GM23338 (cell line): ENCODE results near the gene MTOR. TPM values are rescaled to one million over a fixed set of nuclear protein-coding genes. Genes with fewer than 3 reads are reported as not detected.
"Not testable (repeated sequence)": the region's sequence is repeated elsewhere in the genome, so short reads cannot be mapped to it uniquely, and the experiment has no call there.

Experiments
- ATAC-seq: fragments of 200-7000 bp; cut with Tn5 transposase; 3 replicates; pipeline ENCODE4 v1.9.1; 2020
- DNase-seq: peaks from one replicate; pipeline ENCODE4 v3.0.0-alpha.2; 2015; ENCODE audit warnings: low spot score
- H2AFZ ChIP-seq: fragments of 200-600 bp; sonication (generic); 2 replicates; pipeline ENCODE4 v1.8.0; 2016; ENCODE audit warnings: antibody characterized with exemption, mild to moderate bottlenecking, moderate library complexity
- H3F3A ChIP-seq: fragments of 200-600 bp; sonication (generic); replicated peaks from 2 replicates; pipeline ENCODE4 v1.8.0; 2017; ENCODE audit warnings: antibody characterized with exemption, mixed run types, low read depth
- H3K27ac ChIP-seq: fragments of 200-600 bp; sonication (generic); 2 replicates; pipeline ENCODE4 v1.6.1; 2016; ENCODE audit warnings: low read depth
- H3K27me3 ChIP-seq: fragments of 200-600 bp; sonication (generic); 2 replicates; pipeline ENCODE4 v1.8.0; 2016; ENCODE audit warnings: mild to moderate bottlenecking, mixed run types, moderate library complexity; ENCODE audit not compliant: insufficient read depth
- H3K36me3 ChIP-seq: fragments of 200-600 bp; sonication (generic); 2 replicates; pipeline ENCODE4 v1.8.0; 2016; ENCODE audit warnings: mild to moderate bottlenecking; ENCODE audit not compliant: insufficient read depth
- H3K4me1 ChIP-seq: fragments of 200-600 bp; sonication (generic); 2 replicates; pipeline ENCODE4 v1.8.0; 2016; ENCODE audit warnings: mild to moderate bottlenecking, moderate library complexity; ENCODE audit not compliant: insufficient read depth
- H3K4me2 ChIP-seq: fragments of 200-600 bp; sonication (generic); 2 replicates; pipeline ENCODE4 v1.7.1; 2017; ENCODE audit warnings: mixed run types
- H3K4me3 ChIP-seq: fragments of 200-600 bp; sonication (generic); 2 replicates; pipeline ENCODE4 v1.6.1; 2016; ENCODE audit warnings: mixed run types
- H3K79me2 ChIP-seq: fragments of 200-600 bp; sonication (generic); replicated peaks from 2 replicates; pipeline ENCODE4 v1.8.0; 2017; ENCODE audit warnings: mild to moderate bottlenecking; ENCODE audit not compliant: insufficient read depth
- H3K9me2 ChIP-seq: fragments of 200-600 bp; sonication (generic); 2 replicates; pipeline ENCODE4 v1.8.0; 2017; ENCODE audit not compliant: insufficient read depth
- H4K20me1 ChIP-seq: fragments of 200-600 bp; sonication (generic); replicated peaks from 2 replicates; pipeline ENCODE4 v1.8.0; 2017; ENCODE audit warnings: mild to moderate bottlenecking; ENCODE audit not compliant: insufficient read depth
- H3K27ac Mint-ChIP-seq: 2 replicates; pipeline ENCODE4 v1.8.0; 2020; ENCODE audit warnings: inconsistent platforms, mild to moderate bottlenecking, moderate library complexity, mixed read lengths
- H3K27me3 Mint-ChIP-seq: 3 replicates; pipeline ENCODE4 v1.8.0; 2022; ENCODE audit warnings: low read depth, mild to moderate bottlenecking, moderate library complexity, mixed read lengths, inconsistent platforms; ENCODE audit not compliant: insufficient read depth, poor library complexity
- H3K36me3 Mint-ChIP-seq: 3 replicates; pipeline ENCODE4 v1.8.0; 2021; ENCODE audit warnings: low read depth, mild to moderate bottlenecking, inconsistent platforms, moderate library complexity, mixed read lengths
- H3K4me1 Mint-ChIP-seq: 3 replicates; pipeline ENCODE4 v1.8.0; 2020; ENCODE audit warnings: mild to moderate bottlenecking, inconsistent platforms, mixed read lengths
- H3K4me3 Mint-ChIP-seq: 3 replicates; pipeline ENCODE4 v1.8.0; 2021; ENCODE audit warnings: moderate library complexity, mild to moderate bottlenecking, inconsistent platforms, mixed read lengths
- H3K9me3 Mint-ChIP-seq: 3 replicates; pipeline ENCODE4 v1.8.0; 2020; ENCODE audit warnings: moderate library complexity, mild to moderate bottlenecking, inconsistent platforms, mixed read lengths
- CREB1 ChIP-seq: fragments of 250-450 bp; sonication (Bioruptor Pico); IDR thresholded peaks from 2 replicates; pipeline ENCODE4 v1.5.0; 2020; ENCODE audit warnings: low read depth, mild to moderate bottlenecking, moderate library complexity
- CTCF ChIP-seq, 2 experiments: fragments of 200-600 bp in 1 of 2; sonication (generic) in 1 of 2; conservative IDR thresholded peaks; 2 replicates each; pipeline versions ENCODE4 v1.5.1 to v1.6.1; 2016 to 2017; ENCODE audit warnings: antibody characterized with exemption in 2 of 2, low read depth in 2 of 2, mild to moderate bottlenecking in 2 of 2, moderate library complexity in 1 of 2
- NANOG ChIP-seq: IDR thresholded peaks from 2 replicates; pipeline ENCODE4 v1.6.1; 2016; ENCODE audit warnings: antibody characterized with exemption, borderline replicate concordance
- ZNF114 ChIP-seq: fragments of 250-450 bp; sonication (Bioruptor Pico); IDR thresholded peaks from 2 replicates; pipeline ENCODE4 v1.5.0; 2020; ENCODE audit warnings: mild to moderate bottlenecking, moderate library complexity
- polyA plus RNA-seq: library from polyadenylated mRNA; unstranded; fragments of >200 nt; fragmentation: Nextera tagmentation; extraction: Ambion mirVana; gene quantifications from 2 replicates; pipeline ENCODE4 v1.2.1, GENCODE V29; 2016
- total RNA-seq: library from RNA; depleted of rRNA; stranded (reverse); fragments of >200 nt; shearing (Covaris generic); gene quantifications from 2 replicates; pipeline ENCODE4 v1.2.3, GENCODE V29; 2014
- TF ChIP-seq, protein P1 (sequence below): fragments of 250-450 bp; sonication (Bioruptor Pico); IDR thresholded peaks from 2 replicates; pipeline ENCODE4 v1.5.0; 2020; ENCODE audit warnings: mild to moderate bottlenecking, moderate library complexity

The MTOR gene
- total and polyA plus RNA-seq, 2 experiments from 2014 or later, result 22.8 to 98.0 TPM

DNA sequence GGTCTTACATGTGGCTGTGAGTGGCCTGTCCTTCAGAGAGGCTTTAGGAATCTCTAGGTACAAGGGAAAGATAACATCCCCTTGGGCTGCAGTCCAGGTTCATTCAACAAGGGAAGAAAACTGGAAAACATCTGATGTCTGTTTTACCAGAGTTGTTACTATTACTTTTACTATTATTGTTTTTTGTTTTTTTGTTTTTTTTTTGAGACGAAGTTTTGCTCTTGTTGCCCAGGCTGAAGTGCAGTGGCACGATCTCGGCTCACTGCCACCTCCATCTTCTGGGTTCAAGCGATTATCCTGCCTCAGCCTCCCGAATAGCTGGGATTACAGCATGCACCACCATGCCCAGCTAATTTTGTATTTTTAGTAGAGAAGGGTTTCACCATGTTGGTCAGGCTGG lies 35.4 kb upstream of the MTOR start:
- not testable (repeated sequence) for H3K27me3 ChIP-seq, H3K4me2 ChIP-seq, H3K79me2 ChIP-seq, H4K20me1 ChIP-seq, H3K27ac Mint-ChIP-seq, H3K9me3 Mint-ChIP-seq, H3K27ac ChIP-seq, H3K4me3 Mint-ChIP-seq, DNase-seq, H3F3A ChIP-seq, H2AFZ ChIP-seq, H3K36me3 ChIP-seq, H3K4me3 ChIP-seq, H3K9me2 ChIP-seq, ATAC-seq
- peaks cover 12% of the 10 kb centered on the region for H3K4me1 Mint-ChIP-seq
- H3K27me3 Mint-ChIP-seq, result peaks cover 12% of the 10 kb centered on the region
- peaks cover 14% of the 10 kb centered on the region for H3K36me3 Mint-ChIP-seq
- peaks cover 15% of the 10 kb centered on the region for H3K4me1 ChIP-seq

- H3K9me3 Mint-ChIP-seq, result no peaks in the 10 kb centered on the region
- H3K27me3 Mint-ChIP-seq, result peaks cover 8% of the 10 kb centered on the region
- peaks cover 23% of the 10 kb centered on the region for H3K36me3 Mint-ChIP-seq
- TF ChIP-seq CTCF (conservative IDR thresholded peaks at IDR 0.05; ENCODE audit: low read depth in 2 of 2), result peak in 1 of 2 experiments; percentile 23; a peak in 1 of 4 replicates
- TF ChIP-seq ZNF114 (CRISPR knock-in tag), result no peak
- Histone ChIP-seq H3K9me2 (no peaks in the 10 kb centered on the region; the same call in 1 of the 2 replicates), H3K4me2 (no peak overlapping the region), H3F3A (0 out of 2 replicates have a peak, but pooled peaks cover 5% of the 10 kb centered on the region), H3K27ac (no peak overlapping the region), H3K27me3 (no peaks in the 10 kb centered on the region), H3K4me1 (peaks cover 15% of the 10 kb centered on the region), H3K79me2 (no peaks in the 10 kb centered on the region), H3K4me3 (no peak overlapping the region), H2AFZ (no peak overlapping the region), H3K36me3 (no peaks in the 10 kb centered on the region), H4K20me1 (no peaks in the 10 kb centered on the region; the same call in 1 of the 2 replicates)
- DNase-seq, result no peak
- peaks cover 17% of the 10 kb centered on the region for H3K4me1 Mint-ChIP-seq
- H3K4me3 Mint-ChIP-seq, result no peak overlapping the region
- no peak for ATAC-seq
- H3K27ac Mint-ChIP-seq, result no peak overlapping the region
These were observed 33.6 kb upstream of the MTOR start for GRCh38 chr1:11295905-11296304.

- Histone ChIP-seq H3K4me1 (peaks cover 15% of the 10 kb centered on the region), H3K4me3 (no peak overlapping the region)
- TF ChIP-seq, protein P1, sequence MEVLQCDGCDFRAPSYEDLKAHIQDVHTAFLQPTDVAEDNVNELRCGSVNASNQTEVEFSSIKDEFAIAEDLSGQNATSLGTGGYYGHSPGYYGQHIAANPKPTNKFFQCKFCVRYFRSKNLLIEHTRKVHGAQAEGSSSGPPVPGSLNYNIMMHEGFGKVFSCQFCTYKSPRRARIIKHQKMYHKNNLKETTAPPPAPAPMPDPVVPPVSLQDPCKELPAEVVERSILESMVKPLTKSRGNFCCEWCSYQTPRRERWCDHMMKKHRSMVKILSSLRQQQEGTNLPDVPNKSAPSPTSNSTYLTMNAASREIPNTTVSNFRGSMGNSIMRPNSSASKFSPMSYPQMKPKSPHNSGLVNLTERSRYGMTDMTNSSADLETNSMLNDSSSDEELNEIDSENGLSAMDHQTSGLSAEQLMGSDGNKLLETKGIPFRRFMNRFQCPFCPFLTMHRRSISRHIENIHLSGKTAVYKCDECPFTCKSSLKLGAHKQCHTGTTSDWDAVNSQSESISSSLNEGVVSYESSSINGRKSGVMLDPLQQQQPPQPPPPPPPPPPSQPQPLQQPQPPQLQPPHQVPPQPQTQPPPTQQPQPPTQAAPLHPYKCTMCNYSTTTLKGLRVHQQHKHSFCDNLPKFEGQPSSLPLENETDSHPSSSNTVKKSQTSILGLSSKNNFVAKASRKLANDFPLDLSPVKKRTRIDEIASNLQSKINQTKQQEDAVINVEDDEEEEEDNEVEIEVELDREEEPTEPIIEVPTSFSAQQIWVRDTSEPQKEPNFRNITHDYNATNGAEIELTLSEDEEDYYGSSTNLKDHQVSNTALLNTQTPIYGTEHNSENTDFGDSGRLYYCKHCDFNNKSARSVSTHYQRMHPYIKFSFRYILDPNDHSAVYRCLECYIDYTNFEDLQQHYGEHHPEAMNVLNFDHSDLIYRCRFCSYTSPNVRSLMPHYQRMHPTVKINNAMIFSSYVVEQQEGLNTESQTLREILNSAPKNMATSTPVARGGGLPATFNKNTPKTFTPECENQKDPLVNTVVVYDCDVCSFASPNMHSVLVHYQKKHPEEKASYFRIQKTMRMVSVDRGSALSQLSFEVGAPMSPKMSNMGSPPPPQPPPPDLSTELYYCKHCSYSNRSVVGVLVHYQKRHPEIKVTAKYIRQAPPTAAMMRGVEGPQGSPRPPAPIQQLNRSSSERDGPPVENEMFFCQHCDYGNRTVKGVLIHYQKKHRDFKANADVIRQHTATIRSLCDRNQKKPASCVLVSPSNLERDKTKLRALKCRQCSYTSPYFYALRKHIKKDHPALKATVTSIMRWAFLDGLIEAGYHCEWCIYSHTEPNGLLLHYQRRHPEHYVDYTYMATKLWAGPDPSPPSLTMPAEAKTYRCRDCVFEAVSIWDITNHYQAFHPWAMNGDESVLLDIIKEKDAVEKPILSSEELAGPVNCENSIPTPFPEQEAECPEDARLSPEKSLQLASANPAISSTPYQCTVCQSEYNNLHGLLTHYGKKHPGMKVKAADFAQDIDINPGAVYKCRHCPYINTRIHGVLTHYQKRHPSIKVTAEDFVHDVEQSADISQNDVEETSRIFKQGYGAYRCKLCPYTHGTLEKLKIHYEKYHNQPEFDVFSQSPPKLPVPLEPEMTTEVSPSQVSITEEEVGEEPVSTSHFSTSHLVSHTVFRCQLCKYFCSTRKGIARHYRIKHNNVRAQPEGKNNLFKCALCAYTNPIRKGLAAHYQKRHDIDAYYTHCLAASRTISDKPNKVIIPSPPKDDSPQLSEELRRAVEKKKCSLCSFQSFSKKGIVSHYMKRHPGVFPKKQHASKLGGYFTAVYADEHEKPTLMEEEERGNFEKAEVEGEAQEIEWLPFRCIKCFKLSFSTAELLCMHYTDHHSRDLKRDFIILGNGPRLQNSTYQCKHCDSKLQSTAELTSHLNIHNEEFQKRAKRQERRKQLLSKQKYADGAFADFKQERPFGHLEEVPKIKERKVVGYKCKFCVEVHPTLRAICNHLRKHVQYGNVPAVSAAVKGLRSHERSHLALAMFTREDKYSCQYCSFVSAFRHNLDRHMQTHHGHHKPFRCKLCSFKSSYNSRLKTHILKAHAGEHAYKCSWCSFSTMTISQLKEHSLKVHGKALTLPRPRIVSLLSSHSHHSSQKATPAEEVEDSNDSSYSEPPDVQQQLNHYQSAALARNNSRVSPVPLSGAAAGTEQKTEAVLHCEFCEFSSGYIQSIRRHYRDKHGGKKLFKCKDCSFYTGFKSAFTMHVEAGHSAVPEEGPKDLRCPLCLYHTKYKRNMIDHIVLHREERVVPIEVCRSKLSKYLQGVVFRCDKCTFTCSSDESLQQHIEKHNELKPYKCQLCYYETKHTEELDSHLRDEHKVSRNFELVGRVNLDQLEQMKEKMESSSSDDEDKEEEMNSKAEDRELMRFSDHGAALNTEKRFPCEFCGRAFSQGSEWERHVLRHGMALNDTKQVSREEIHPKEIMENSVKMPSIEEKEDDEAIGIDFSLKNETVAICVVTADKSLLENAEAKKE (CRISPR knock-in tag), result no peak
- TF ChIP-seq CREB1 (CRISPR knock-in tag) (no peak), ZNF114 (CRISPR knock-in tag) (no peak), NANOG (no peak)
These were observed 32.6 kb upstream of the MTOR start for GRCh38 chr1:11294951-11295350.

More at GRCh38 chr1:11294951-11295350, 32.6 kb upstream of the MTOR start:
- no peak for ATAC-seq
- 0 out of 2 replicates have a peak, but pooled peaks cover 5% of the 10 kb centered on the region for H3F3A ChIP-seq
- no peak overlapping the region for H3K4me2 ChIP-seq
- peaks cover 28% of the 10 kb centered on the region for H3K36me3 Mint-ChIP-seq
- no peaks in the 10 kb centered on the region for H3K27me3 ChIP-seq
- no peaks in the 10 kb centered on the region for H3K79me2 ChIP-seq
- no peak overlapping the region for H3K27ac Mint-ChIP-seq
- no peaks in the 10 kb centered on the region for H3K9me3 Mint-ChIP-seq
- peaks cover 8% of the 10 kb centered on the region for H3K27me3 Mint-ChIP-seq
- H3K9me2 ChIP-seq, result no peaks in the 10 kb centered on the region; the same call in 1 of the 2 replicates
- H4K20me1 ChIP-seq, result no peaks in the 10 kb centered on the region; the same call in 1 of the 2 replicates
- no peak overlapping the region for H3K4me3 Mint-ChIP-seq
- H2AFZ ChIP-seq, result no peak overlapping the region
- DNase-seq, result no peak
- no peak overlapping the region for H3K27ac ChIP-seq
- H3K4me1 Mint-ChIP-seq, result peaks cover 17% of the 10 kb centered on the region
- H3K36me3 ChIP-seq, result no peaks in the 10 kb centered on the region
